ENCODE results near the gene UBE2V1.

DNA sequence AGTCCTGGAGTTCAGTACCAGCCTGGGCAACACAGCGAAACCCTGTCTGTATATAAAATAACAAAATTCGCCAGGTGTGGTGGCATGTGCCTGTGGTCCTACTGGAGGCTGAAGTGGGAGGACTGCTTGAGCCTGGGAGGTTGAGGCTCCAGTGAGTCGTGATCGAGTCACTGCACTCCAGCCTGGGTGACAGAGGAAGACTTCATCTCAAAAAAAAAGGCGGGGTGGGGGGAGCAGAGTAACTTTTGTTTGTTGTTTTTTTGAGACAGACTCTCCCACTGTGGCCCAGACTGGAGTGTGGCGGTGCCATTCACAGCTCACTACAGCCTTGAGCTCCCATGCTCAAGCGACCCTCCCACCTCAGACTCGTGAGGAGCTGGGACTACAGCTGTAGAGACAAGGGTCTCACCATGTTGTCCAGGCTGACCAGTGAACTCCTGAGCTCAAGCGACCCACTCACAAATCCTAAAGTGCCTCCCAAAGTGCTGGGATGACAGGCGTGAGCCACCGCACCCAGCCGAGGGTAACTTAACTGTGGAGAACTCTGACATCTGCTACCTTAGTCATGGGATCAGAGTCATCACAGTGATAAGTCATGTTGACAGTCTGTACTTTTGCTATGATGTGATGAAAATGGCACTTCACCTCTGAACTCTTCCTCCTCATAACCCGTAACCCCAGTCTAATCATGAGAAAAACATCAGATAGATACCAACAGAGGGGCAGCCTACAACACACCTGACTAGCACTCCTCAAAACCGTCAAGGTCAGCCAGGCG is 24.1 kb upstream of the UBE2V1 start:
- TF ChIP-seq, protein P1, sequence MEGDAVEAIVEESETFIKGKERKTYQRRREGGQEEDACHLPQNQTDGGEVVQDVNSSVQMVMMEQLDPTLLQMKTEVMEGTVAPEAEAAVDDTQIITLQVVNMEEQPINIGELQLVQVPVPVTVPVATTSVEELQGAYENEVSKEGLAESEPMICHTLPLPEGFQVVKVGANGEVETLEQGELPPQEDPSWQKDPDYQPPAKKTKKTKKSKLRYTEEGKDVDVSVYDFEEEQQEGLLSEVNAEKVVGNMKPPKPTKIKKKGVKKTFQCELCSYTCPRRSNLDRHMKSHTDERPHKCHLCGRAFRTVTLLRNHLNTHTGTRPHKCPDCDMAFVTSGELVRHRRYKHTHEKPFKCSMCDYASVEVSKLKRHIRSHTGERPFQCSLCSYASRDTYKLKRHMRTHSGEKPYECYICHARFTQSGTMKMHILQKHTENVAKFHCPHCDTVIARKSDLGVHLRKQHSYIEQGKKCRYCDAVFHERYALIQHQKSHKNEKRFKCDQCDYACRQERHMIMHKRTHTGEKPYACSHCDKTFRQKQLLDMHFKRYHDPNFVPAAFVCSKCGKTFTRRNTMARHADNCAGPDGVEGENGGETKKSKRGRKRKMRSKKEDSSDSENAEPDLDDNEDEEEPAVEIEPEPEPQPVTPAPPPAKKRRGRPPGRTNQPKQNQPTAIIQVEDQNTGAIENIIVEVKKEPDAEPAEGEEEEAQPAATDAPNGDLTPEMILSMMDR (conservative IDR thresholded peaks at IDR 0.05; ENCODE audit: low read depth, low read length) = no peak
- no peak for TF ChIP-seq EZH2 (IDR thresholded peaks at IDR 0.05; ENCODE audit: borderline replicate concordance, low read depth, low read length, poor library complexity, severe bottlenecking)
